ENCODE measurements around the gene KPNB1.
A peak's percentile ranks its signal among the peaks of the same experiment; 100 is the strongest.

KPNB1 gene

DNA sequence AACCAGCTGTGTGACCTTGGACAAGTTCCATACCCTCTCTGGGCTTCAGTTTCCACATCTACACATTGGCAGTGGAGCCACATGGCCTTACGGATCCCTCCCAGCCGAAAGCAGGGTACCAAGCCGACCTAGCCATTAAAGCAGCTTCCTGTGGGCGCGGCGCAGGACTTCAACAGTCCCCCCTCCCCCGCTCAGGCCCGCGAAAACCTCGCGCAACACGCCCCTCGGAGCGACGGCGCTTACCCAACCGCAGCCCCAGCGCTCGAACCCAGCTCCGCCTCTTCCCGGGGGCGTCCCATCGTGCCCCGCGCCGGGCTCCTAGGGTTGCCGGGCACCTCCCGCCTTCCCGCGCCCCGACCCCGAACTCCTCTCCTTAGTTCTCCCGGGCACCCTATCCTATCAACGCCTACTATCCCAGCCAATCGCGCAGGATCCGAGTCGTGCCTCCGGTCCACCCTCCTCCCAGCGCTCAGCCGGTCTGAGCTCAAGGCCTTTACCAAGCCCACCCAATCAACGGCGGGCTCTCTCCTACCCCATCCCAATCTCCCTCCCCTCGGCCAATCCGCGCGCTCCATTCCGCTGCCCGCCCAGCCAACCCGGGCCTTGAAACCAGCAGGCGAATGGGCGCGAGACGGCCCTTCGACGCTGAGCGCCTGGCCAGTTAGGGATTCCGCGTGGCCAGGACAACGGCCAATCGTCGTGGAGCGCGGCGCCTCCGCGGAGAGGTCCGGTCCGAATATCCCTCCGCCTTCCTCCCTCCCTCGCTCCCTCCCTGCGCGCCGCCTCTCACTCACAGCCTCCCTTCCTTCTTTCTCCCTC is at the start of gene KPNB1:
Gene KPNB1 (plus strand): TSS at position 767 of the 819 bp plus-strand sequence. CDS start 326 bp downstream, outside the sequence.
- peak; percentile 99 for DNase-seq

DNA sequence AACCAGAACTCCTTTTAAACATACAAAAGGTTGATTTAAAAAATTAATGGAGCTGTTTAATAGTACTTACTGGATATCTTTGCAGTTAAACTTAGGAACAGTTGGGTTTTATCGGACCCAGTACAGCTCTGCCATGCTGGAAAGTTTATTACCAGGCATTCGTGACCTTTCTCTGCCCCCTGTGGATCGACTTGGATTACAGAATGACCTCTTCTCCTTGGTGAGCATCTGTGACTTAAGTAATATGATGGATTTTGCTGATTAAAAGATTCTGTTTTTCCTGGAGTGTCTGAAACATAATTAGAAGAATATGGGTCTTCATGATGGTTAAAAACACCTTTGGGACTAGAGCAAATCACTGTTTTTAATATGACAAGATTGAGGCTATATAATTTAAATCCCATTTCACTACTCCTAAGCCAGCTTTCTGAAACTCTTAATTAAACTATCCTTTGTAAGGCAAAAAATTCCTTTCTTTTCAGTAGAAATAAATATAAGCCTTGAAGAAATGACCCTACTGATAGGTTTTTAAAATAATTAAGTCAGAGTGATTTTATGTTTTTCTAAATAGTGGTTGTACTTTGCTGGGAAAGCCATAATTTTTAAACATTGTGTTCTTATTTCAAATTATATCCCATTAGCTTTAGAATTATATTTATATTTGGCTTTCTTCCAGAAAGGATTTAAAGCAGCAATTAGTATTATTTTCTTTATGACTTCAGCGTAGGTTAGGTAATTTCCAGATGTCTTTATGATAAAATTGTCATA is 45.7 kb upstream of the KPNB1 start:
- no peak for DNase-seq

DNA sequence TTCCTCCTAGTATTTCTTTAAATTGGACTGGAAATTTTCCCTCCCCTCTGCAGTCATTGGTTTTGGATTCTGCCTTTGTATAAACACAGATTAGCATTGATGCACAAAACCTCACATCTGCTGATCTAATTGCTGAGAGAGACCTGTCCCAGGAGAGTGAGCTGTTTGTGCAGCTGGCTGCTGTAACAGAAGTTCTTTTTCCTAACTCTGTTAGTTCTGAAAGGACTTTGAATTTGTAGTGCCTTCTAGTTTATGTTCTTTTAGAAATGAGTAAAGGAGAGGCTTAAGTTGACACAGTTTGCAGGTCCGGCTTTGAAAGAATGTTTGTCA is 45.2 kb upstream of the KPNB1 start:
- no peak for DNase-seq

DNA sequence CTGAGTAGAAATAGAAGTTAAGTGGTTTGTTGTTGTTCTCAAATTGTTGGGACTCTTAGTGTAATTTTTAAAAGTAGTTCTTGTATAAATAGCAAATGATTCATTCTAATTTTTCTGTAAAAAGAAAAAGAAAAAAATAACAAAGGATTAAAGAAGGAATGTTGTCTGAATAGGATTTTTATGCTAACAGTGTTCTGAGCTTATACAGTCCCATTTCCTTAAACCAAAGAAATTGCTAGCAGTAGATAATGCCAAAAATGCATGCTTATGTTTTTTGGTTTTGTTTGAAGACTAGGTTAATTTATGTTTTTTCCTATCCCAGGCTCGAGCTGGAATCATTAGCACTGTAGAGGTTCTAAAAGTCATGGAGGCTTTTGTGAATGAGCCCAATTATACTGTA is 44.7 kb upstream of the KPNB1 start:
- no peak for DNase-seq

DNA sequence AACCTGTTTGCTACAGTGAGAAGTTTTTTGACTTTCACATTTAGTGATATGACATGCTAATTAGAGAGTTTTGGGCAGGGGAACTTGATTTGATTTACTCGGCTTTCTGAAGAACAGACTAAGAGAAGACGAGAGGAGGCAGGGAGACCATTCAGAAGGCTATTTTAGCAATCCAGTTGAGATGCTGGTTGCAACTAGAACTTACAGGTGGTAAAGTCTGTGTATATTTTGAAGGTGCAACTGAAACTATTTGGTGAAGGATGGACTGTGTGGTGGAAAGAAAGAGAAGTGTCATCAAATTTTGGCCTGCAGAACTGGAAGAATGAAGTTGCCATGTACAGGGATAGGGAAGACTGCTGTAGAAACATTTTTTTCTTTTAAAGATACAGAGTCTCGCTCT is 42.2 kb upstream of the KPNB1 start:
- no peak for DNase-seq

DNA sequence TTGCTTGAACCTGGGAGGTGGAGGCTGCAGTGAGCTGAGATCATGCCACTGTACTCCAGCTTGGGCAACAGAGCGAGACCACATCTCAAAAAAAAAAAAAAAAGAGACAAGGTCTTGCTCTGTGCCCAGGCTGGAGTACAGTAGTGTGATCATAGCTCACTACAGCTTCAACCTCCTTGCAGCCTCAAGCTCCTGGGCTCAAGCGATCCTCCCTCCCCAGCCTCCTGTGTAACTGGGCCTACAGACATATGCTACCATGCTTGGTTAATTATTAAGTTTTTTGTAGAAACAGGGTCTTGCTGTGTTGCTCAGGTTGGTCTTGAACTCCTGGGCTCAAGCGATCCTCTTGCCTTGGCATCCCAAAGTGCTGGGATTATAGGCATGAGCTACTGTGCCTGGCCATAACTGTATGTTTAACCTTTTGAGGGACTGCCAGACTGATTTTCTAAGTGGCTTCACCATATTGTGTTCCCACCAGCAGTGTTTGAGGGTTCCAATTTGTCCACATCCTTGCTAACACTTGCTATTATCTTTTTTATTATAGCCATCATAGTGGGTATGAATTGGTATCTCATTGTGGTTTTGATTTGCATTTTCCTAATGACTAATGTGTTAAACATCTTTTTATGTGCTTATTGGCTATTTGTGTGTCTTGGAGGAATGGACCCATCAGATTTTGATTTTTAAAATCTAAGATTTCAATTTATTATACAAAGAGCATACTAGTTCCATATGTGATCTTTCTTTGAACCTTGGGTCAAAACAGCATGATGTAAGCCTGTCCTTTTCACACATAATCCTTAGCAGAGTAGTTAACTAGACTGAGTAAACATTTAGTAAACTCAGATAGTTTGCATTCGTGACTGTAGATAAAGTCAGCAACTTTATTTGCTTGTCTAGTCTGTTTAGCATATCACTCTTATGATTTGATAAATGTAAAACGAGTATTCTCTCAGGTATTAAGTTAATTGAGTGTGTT is 38.1 kb upstream of the KPNB1 start:
- no peak for DNase-seq

DNA sequence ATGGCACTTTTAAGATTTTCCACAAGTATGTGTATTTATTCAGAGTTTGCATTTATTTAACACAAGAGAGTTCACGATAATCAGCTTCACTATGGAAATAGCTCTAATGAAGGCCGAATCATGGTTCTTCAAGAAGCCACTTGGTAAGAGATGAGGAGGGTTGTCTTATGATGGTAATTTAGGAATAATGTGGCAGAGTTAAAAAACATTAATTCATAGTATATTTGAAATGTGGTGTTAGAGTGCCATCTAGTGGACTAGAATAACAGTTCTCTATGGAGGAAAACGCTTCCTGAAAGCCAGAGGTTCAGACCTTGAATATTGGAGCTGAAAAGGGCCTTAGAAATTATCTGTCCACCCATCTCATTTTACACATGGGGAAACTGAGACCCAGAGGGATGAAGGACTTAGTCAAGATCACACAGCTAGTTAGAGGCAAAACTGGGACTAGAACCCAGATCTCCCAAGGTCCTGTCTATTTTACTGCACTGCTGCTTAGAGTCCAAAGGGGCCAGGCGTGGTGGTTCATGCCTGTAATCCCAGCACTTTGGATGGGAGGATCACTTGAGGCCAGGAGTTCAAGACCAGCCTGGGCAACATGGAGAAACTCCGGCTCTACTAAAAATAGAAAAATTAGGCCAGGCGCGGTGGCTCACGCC is 33.8 kb upstream of the KPNB1 start:
- DNase-seq = no peak

DNA sequence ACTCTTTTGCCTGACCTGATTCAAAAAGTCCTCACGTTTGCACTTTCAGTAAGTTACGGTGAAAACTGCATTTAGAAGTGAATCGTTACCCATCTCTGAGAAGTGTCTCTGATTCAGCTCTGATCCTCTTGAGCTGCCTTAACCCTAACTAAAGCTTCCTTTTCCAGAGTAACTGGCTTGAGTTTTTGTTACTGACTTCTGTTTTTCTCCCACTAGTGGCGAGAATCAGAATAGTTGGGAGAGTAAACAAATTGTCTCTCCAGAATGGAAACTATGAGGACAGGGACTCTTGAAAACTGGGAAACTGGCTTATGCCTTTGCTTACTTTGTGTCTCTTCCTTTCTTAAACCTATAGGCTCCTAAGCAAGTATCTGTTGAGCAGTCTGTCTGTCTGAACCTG is 31.3 kb upstream of the KPNB1 start:
- no peak for DNase-seq

DNA sequence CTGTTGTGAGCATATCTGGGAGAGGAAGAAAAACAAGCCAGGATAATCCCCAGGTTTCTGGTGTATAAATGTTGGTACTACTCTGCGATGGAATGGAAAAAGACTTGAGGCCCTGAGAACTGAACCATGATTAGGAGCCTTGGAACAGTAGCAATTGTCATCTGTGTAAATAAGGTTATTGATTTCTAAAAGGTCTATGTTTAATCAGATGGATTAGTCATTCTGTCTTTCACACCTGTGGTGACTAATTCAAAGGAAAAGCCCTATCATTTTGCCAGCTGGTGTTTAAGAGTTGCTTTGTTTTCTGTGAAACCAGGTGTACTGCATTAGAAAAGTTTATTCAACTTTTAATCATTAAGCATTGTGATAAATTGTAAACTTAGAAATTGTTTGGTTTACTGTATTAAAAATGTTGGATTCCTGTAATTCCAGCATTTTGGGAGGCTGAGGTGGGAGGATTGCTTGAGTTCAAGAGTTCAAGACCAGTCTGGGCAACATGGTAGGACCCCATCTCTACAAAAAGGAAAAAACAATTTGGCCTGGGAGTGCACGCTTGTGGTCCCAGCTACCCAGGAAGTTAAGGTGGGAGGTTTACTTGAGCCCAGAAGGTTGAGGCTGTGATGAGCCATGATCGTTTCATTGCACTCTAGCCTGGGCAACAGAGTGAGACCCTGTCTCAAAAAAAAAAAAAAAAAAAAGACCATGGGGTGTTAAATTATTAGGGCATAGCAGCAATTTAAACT is 29.0 kb upstream of the KPNB1 start:
- no peak for DNase-seq

DNA sequence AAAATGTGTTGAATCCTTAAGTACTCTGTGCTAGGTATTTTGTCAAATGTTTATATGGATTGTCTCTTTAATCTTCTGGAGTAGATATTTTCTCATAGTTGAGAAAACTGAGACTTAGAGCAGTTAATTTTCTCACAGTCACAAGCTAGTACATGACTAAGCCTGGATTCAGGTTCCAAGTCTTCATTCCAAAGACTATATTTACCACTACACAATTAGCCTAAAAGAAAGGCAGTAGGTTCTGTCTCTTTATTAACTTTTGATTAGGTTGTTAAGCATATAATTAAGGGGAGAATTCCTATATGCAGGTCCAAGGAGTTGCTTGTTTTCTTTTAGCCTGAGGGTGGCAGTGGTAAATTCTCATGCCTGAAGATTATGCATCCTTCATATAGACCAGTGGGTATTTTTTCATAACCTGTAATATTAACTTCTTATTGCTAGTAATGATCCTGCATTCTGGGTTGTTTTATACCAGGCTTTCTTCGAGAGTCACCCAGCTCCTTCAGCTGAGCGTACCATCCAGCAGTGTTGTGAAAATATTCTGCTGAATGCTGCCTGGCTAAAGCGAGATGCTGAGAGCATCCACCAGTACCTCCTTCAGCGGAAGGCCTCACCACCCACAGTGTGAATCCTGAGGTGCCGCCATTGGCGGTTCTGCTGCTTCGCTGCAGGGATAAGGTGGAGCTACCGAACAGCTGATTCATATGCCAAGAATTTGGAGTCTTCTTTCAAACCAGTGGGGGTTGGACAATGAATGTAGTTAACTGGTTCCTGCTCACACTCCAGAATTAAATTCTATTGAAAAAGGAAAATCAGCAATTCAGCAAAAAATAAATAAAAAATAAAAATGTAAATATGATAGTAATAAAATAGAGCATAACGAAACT is 28.2 kb upstream of the KPNB1 start:
- no peak for DNase-seq

DNA sequence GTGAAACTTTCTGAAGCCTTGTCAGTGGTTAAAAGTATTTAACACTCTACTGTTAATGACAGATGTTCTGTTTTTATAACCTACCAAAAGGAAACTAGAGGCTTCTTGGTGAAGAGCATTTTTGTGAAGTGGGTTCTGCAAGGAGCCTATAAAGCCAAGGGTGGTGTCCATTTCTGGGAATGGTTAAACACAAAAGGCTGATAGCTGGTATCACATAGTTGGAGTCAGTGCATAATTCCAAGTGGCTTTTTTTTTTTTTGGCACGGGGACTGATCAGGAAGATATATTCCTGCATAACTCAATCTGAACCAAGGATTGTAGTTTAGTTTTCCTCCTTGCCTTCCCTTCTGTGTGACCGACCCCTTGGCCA is 27.6 kb upstream of the KPNB1 start:
- DNase-seq = no peak

DNA sequence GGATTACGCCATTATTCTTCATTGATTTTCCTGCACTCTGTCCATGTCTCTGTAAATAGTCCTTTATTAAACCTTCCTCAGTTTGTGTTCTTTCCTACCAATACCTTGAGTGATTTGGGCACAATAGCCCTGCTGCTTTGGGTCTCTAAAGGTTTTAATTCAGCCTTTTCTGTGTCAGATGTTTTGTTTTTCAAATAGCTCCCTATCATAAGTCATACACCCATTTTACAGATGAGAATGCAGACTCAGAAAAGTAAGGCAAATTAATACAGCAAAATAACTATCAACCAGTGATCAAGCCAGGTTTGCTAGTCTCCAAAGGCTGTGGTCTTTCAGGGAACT is 25.0 kb upstream of the KPNB1 start:
- DNase-seq = no peak

DNA sequence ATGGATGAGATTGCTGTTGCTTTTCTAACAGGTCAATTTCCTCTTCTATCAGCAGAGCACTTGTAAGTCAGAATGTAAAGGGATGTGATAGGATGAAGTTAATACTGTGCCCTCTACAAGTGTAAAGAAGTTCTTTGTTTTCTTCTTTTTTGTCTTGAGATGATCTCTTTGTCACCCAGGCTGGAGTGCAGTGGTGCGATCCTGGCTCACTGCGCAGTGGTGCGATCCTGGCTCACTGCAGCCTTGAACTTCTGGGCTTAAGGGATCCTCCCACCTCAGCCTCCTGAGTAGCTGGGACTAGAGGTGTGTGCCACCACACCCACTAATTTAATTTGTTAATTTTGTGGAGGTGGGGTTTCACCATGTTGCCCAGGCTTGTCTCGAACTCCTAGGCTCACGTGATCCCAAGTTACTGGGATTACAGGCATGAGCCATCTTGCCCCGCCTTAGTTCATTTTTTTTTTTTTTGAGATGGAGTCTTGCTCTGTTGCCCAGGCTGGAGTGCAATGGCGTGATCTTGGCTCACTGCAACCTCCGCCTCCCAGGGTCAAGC is 21.6 kb upstream of the KPNB1 start:
- no peak for DNase-seq

DNA sequence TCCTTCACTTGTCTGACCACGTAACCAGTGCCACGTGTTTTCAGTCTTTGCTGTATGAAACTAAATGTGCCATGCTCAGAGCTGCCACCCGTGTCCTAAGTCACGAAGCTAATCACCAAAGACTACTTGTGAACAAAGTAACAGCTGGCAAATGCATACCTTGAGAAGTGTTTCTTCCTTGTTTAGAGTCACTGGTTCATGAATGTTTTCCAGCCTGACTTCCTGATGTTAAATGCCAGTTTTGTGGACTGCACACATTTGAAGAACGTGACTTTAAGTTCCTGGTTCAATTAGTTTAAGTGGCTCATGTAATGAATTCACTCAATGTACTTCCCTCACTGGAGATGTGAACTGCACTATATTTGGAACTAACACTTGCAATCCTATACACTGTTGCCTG is 19.9 kb upstream of the KPNB1 start:
- DNase-seq = no peak

DNA sequence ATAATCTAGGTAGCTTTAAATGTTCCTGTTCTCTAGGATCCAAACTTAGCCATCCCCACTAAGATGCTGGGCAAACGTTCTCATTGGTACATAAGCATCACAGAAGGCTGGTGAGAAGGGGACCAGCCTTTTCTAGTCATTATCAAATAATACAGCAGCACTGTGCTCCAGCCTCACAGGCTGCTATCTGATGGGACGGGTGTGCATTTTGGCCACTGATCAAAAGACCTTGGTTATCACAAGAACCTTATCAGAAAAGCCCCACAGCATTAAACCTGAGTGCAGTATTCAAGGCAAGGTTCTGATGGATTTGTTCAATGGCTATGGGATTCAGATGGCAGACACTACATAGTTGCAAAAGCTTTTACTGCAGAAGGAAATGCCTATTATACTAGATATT is 19.1 kb upstream of the KPNB1 start:
- no peak for DNase-seq

DNA sequence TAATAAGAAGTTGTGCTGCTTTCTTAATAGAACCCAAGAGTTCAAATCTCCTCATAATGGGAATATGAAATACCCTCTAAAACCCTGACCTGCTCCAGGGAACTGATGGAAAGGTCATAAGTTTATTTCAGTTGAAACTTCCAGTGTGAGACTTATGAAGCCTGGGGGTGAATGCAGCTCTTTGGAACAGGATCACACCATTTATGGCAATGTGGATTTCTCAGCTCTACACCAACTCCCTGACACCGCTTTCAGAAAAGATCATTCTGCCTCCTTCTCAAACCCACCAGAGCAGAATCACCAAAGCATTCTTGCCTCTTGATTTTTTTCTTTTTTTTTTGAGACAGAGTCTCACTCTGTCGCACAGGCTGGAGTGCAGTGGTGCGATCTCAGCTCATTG is 16.7 kb upstream of the KPNB1 start:
- DNase-seq = no peak

DNA sequence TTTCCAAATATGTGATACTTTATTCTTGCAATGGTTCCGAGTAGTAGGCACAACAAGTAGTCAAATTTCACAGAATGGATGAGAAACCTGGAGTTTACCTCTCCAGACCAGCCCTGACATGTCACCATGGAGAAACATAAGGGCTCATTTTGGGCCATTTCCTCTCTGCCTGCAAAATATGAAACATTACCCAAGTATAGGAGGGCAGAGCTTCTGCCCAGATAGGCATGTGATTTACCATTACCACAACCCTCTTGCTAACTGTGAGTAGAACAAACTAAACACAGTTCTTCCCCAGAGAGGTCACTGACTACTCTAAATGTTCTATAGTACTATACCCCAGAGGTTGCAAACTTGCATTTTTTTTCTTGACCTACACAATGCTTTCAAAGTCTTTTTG is 15.7 kb upstream of the KPNB1 start:
- no peak for DNase-seq

DNA sequence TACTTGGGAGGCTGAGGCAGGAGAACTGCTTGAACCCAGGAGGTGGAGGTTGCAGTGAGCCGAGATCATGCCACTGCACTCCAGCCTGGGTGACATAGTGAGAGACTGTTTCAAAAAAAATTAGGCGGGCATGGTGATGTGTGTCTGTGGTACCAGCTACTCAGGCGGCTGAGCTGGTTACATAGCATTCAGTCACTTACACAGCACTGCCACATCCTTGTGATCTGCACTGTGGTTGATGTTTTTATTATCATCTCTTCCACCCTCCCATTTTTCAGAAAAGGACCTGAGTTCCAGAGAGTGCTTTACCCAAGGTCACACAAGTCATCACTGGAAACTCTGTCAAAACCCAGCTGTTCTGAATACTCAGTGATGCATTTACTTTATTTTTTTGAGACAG is 14.8 kb upstream of the KPNB1 start:
- DNase-seq = no peak

DNA sequence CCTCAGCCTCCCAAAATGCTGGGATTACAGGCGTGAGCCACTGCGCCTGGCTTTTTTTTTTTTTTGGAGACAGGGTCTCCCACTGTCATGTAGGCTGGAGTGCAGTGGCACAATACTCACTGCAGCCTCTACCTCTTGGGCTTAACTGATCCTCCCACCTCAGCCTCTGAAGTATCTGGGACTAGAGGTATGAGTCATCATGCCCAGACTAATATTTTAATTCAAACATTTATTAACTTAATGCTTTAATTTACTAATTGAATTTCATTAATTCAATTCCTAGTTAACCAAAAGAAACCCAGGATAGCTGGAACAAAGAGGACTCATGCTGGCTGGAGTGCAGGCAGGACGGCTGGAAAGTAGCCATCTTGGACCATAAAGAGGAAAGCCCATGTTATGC is 14.0 kb upstream of the KPNB1 start:
- no peak for DNase-seq

DNA sequence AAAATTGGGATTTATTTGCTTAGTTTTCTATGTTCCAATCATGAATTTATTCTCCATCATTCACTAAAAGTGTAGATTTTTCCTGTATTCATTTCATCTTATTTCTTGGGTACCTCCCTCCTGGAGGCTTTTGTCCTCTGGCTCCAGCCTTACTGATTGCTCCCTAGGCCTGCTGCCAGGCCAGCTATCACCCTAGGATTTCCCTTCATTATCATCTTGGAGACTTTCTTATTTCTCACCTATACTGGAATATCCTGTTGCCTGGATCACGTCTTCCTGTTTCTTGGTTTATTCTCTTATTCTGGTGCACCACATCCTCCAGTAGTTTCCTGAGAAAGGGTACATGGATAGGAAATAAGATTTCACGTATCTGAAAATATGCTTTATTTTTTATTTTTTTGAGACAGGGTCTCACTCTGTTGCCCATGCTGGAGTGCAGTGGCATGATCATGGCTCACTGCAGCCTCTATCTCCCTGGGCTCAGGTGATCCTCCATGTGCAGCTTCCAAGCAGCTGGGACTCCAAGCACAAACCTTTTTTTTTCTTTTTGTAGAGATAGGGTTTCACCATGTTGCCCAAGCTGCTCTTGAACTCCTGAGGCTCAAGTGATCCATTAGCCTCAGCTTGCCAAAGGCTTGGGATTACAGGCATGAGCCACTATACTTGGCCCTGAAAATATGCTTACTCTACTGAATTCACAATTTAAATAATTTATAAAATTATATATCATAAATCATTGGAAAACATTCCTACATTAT is 13.3 kb upstream of the KPNB1 start:
- no peak for DNase-seq
